Erythroblast (primary cell): ENCODE results near the gene PLEKHG3.
"Not testable (repeated sequence)": the region's sequence is repeated elsewhere in the genome, so short reads cannot be mapped to it uniquely, and the experiment has no call there.

Source experiments
- DNase-seq, 2 experiments: peaks; one replicate each; lab custom pipeline; 2025; lab: John Stamatoyannopoulos, UW
- GATA1 ChIP-seq: IDR thresholded peaks from 2 replicates; pipeline ENCODE4 v1.6.1; 2011; ENCODE audit warnings: low read depth, mild to moderate bottlenecking, control low read depth, low read length, moderate library complexity
- POLR2A ChIP-seq: IDR thresholded peaks from 2 replicates; pipeline ENCODE4 v1.6.1; 2011; ENCODE audit warnings: mild to moderate bottlenecking, low read length

PLEKHG3 gene

GRCh38 chr14:64704143-64704742, at the start of gene PLEKHG3:
Gene PLEKHG3 (plus strand): TSS chr14:64704424. CDS start chr14:64727632, 23,208 bp downstream.
- DNase-seq: peak; percentile 39 to 45
- TF ChIP-seq GATA1 (no peak), POLR2A (no peak)

DNA sequence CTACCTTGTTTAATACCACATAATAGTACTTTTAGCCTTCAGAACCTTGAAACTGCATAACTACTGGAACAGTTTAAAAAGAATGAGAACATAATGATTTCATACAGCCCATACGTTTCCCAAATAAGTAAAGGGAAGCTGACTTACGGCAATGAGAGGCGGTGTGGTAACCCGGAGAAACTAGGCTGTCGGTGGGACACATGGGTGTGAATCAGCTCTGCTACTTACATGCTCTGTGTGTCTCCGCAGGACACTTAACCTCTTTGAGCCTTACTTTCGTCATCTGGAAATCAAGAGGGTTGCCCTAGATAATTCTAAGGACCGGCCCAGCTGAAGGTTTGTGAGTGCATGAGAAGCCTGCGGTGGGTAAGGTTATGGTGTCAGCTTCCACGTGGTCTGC, 49.3 kb upstream of the PLEKHG3 start:
- DNase-seq: no peak
- TF ChIP-seq POLR2A (no peak), GATA1 (no peak)

DNA sequence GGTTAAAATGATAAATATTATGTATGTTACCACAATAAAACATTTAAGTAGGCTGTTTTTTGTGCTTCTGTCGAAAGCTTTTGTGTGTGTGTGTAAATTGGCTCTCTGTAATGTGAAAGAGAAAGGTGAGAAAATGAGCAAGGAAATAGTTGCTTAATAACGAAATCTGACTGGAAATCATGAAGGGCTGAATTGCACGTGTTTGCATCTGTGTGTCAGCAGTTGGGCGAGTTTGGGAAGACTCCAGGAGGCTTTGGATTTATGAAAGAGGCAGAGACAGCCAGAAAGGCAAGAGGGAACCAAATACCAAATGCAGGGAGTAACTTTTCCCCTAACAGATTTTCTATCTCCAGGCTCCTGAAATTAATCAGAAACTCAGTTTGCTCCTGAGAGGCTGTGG, 47.2 kb upstream of the PLEKHG3 start:
- no peak for DNase-seq
- TF ChIP-seq GATA1 (no peak), POLR2A (no peak)

- no peak for DNase-seq
- TF ChIP-seq POLR2A (no peak), GATA1 (no peak)
Observed at GRCh38 chr14:64658201-64658600, 46.0 kb upstream of the PLEKHG3 start.

DNA sequence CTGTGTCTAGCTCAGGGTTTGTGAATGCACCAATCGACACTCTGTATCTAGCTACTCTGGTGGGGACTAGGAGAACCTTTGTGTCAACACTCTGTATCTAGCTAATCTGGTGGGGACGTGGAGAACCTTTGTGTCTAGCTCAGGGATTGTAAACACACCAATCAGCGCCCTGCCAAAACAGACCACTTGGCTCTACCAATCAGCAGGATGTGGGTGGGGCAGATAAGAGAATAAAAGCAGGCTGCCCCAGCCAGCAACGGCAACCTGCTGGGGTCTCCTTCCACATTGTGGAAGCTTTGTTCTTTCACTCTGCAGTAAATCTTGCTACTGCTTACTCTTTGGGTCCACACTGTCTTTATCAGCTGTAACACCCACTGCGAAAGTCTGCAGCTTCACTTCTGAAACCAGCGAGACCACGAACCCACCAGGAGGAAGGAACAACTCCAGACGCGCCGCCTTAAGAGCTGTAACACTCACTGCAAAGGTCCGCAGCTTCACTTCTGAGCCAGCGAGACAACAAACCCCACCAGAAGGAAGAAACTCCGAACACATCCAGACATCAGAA, 45.4 kb upstream of the PLEKHG3 start:
- not testable (repeated sequence) for DNase-seq

- no peak for DNase-seq
- TF ChIP-seq POLR2A: no peak
- no peak for TF ChIP-seq GATA1
Observed at GRCh38 chr14:64659366-64659765, 44.9 kb upstream of the PLEKHG3 start.

DNA sequence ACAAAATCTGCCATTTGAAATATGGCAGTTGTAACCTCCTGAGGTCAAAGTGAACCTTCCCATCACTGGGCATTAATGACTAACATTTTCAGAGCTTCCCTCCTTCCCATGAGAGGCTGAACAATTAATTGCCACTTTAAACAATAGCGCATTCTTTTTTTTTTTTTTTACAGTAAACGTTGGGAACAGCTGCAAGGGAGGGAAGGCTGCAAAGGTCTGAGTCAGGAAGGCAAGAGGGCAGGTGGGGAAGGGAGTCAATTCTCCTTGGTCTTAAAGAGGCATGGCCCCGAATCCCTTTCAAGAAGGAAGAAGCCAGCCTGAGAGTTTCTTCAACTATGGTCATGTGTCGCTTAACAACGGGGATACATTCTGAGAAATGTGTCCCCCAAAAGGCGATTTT, 41.0 kb upstream of the PLEKHG3 start:
- no peak for TF ChIP-seq GATA1
- no peak for DNase-seq

DNA sequence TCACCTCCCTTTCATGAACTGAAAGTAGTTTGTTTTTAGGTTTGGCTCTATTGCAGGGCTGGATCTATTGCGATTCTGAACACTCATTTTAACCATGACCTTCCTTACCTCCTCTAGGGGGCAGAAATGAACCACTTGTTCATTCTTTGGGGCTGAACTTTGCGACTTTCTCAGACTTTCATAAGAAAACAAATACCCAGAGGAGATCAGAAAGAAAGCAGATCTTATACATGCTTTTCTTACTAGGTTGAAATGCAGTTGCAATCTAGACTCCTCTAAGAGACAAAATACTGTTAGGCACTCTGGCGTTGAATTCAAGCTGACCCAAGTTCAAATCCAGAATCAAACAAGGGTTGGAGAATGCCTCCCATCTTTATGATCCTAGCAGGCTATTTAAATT, 32.6 kb upstream of the PLEKHG3 start:
- peak; percentile 56 to 70 for DNase-seq
- TF ChIP-seq GATA1 (no peak), POLR2A (no peak)

DNA sequence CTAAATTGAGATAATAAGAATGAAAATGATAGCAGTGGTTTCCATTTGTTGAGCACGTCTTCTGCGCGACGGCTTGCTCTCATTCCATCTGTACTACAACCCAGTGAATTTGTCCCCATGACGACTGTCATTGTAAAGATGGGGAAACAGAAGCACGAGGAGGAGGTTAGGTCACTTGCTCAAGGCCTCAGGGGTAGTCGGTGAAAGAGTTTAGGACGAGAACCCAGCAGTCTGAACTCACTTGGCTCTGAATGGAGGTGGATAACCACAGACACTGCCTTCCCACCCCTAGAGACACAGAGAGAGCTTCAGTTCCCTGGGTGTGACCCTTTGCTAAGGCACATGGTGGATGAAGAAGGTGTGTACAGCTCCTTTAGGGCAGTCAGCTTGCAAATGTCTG, 30.9 kb upstream of the PLEKHG3 start:
- DNase-seq: no peak
- no peak for TF ChIP-seq POLR2A
- TF ChIP-seq GATA1: no peak

DNA sequence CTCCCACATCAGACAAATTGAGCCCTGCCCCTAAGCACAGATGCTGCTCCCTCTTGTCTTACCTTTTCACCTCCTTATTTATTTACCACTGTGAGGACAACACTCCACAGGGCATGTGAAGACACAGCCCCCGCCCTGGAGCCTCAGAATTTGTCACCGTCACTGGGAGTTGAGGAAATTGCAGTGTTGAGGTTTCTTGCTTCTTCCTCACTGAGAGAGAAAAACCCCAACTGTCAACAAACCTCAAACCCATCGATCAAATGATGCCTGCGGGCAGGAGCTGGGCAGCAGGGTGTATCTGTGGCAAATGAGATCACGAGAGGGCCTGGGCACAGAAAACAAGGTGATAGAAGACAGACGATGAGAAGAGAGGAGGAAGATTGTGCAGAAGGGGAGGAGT, 30.5 kb upstream of the PLEKHG3 start:
- DNase-seq: peak in 1 of 2 experiments; percentile 10
- no peak for TF ChIP-seq POLR2A
- TF ChIP-seq GATA1: no peak

- no peak for DNase-seq
- no peak for TF ChIP-seq GATA1
Observed at GRCh38 chr14:64674829-64675228, 29.4 kb upstream of the PLEKHG3 start.

GRCh38 chr14:64675312-64675711, 28.9 kb upstream of the PLEKHG3 start:
- TF ChIP-seq POLR2A: no peak
- no peak for TF ChIP-seq GATA1
- DNase-seq: peak in 1 of 2 experiments; percentile 21

- no peak for DNase-seq
- no peak for TF ChIP-seq GATA1
- TF ChIP-seq POLR2A: no peak
Observed at GRCh38 chr14:64676410-64677008, 27.7 kb upstream of the PLEKHG3 start.

GRCh38 chr14:64680013-64680713, 24.1 kb upstream of the PLEKHG3 start:
- TF ChIP-seq POLR2A (no peak), GATA1 (no peak)

More at GRCh38 chr14:64680013-64680713, 24.1 kb upstream of the PLEKHG3 start:
- no peak for DNase-seq
